HCT116 (cell line): ENCODE measurements around the gene C1orf50. TPM values are rescaled to one million over a fixed set of nuclear protein-coding genes. Genes with fewer than 3 reads are reported as not detected.

Experiments used
- ATAC-seq: fragments of 200-7000 bp; cut with Tn5 transposase; 2 replicates; pipeline ENCODE4 v1.9.1; 2020; ENCODE audit warnings: mild to moderate bottlenecking, moderate library complexity
- BruUV-seq: library from RNA; stranded (reverse); fragments of 400-500 nt; replicated peaks from 2 replicates; lab custom pipeline; 2021; lab: Mats Ljungman, UMichigan
- CTCF ChIA-PET: fragments of 300-600 bp; sonication (Branson Sonifier 250); formaldehyde crosslinking; loops from one replicate; lab custom pipeline; 2021; ENCODE audit warnings: antibody characterized with exemption; lab: Charles Lee
- POLR2A ChIA-PET: fragments of 300-600, 350-600 bp; sonication (Branson Sonifier 250); formaldehyde crosslinking; loops from one replicate; lab custom pipeline; 2021; ENCODE audit warnings: antibody characterized with exemption; lab: Charles Lee
- RAD21 ChIA-PET, 2 experiments: fragments of 300-600 bp; sonication (Branson Sonifier 250); formaldehyde crosslinking; loops; one replicate each; lab custom pipeline; 2023; ENCODE audit warnings: low total read pairs in 2 of 2; ENCODE audit not compliant: uncharacterized antibody in 2 of 2, unreplicated experiment in 2 of 2, low non-redundant PET in 1 of 2; lab: Charles Lee
- DNase-seq: peaks from one replicate; pipeline ENCODE4 v3.0.0-alpha.2; 2010; ENCODE audit warnings: low read depth, low spot score
- H2AFZ ChIP-seq: fragments of 200-600 bp; shearing (Covaris generic), sonication (generic); 2 replicates; pipeline ENCODE4 v1.6.1; 2017; ENCODE audit warnings: low read depth, mixed run types, mixed read lengths, antibody characterized with exemption, low read length; ENCODE audit not compliant: poor library complexity, severe bottlenecking
- H3K27ac ChIP-seq: 2 replicates; pipeline ENCODE4 v1.5.1; 2012; ENCODE audit warnings: low read depth, low read length
- H3K27me3 ChIP-seq: fragments of 200-600 bp; sonication (generic); 2 replicates; pipeline ENCODE4 v1.6.1; 2016; ENCODE audit warnings: mixed run types, low read length, mixed read lengths; ENCODE audit not compliant: insufficient read depth
- H3K36me3 ChIP-seq, 2 experiments: fragments of 200-500 bp in 1 of 2; fragments of 200-600 bp in 1 of 2; sonication (Bioruptor generic) in 1 of 2; sonication (generic) in 1 of 2; 2 replicates each; pipeline versions ENCODE4 v1.5.1 to v1.6.1; 2014 to 2016; ENCODE audit warnings: low read length in 2 of 2, inconsistent platforms in 1 of 2, mixed read lengths in 1 of 2, mixed run types in 1 of 2; ENCODE audit not compliant: insufficient read depth in 2 of 2, control insufficient read depth in 1 of 2
- H3K4me1 ChIP-seq, 2 experiments: fragments of 200-600 bp in 1 of 2; sonication (generic) in 1 of 2; 2 replicates each; pipeline versions ENCODE4 v1.5.1 to v1.6.1; 2012 to 2017; ENCODE audit warnings: low read length in 2 of 2, inconsistent platforms in 1 of 2, mild to moderate bottlenecking in 1 of 2, mixed read lengths in 1 of 2, mixed run types in 1 of 2, moderate library complexity in 1 of 2; ENCODE audit not compliant: insufficient read depth in 2 of 2, control insufficient read depth in 1 of 2
- H3K4me2 ChIP-seq: fragments of 200-600 bp; sonication (generic); 2 replicates; pipeline ENCODE4 v1.6.1; 2017; ENCODE audit warnings: mixed run types, low read length, mixed read lengths
- H3K4me3 ChIP-seq, 2 experiments: fragments of 200-600 bp in 1 of 2; sonication (generic) in 1 of 2; replicated peaks in 1 of 2; 2 replicates each; pipeline ENCODE4 v1.5.1; 2011 to 2016; ENCODE audit warnings: low read length in 2 of 2, control low read depth in 1 of 2, low read depth in 1 of 2, mild to moderate bottlenecking in 1 of 2, mixed read lengths in 1 of 2, mixed run types in 1 of 2
- H3K79me2 ChIP-seq: fragments of 200-600 bp; sonication (generic); 2 replicates; pipeline ENCODE4 v1.6.1; 2017; ENCODE audit warnings: mild to moderate bottlenecking, mixed run types, low read length, moderate library complexity, mixed read lengths; ENCODE audit not compliant: insufficient read depth
- H3K9ac ChIP-seq: fragments of 200-600 bp; sonication (generic); 2 replicates; pipeline ENCODE4 v1.6.1; 2016; ENCODE audit warnings: low read length, mixed read lengths
- H3K9me2 ChIP-seq: fragments of 200-600 bp; sonication (generic), shearing (Covaris generic); 2 replicates; pipeline ENCODE4 v1.6.1; 2017; ENCODE audit warnings: mixed run types, mild to moderate bottlenecking, moderate library complexity; ENCODE audit not compliant: insufficient read depth
- H3K9me3 ChIP-seq, 2 experiments: fragments of 200-500 bp in 1 of 2; fragments of 200-600 bp in 1 of 2; sonication (Bioruptor generic) in 1 of 2; sonication (generic) in 1 of 2; 2 replicates each; pipeline ENCODE4 v1.6.1; 2014 to 2017; ENCODE audit warnings: low read length in 2 of 2, mixed read lengths in 2 of 2, inconsistent platforms in 1 of 2, low read depth in 1 of 2, mild to moderate bottlenecking in 1 of 2, mixed run types in 1 of 2, moderate library complexity in 1 of 2; ENCODE audit not compliant: control insufficient read depth in 1 of 2, insufficient read depth in 1 of 2
- H4K20me1 ChIP-seq: fragments of 200-600 bp; sonication (generic), shearing (Covaris generic); 2 replicates; pipeline ENCODE4 v1.6.1; 2017; ENCODE audit warnings: mixed run types, mild to moderate bottlenecking, moderate library complexity; ENCODE audit not compliant: insufficient read depth
- CTCF ChIP-seq, 3 experiments: fragments of 200-600 bp in 1 of 3; sonication (generic) in 1 of 3; IDR thresholded peaks in 2 of 3; conservative IDR thresholded peaks in 1 of 3; 2 replicates each; pipeline ENCODE4 v1.5.1; 2012 to 2017; ENCODE audit warnings: low read depth in 2 of 3, low read length in 2 of 3, antibody characterized with exemption in 1 of 3, borderline replicate concordance in 1 of 3, control low read depth in 1 of 3, mild to moderate bottlenecking in 1 of 3, mixed read lengths in 1 of 3, mixed run types in 1 of 3, moderate library complexity in 1 of 3; ENCODE audit not compliant: insufficient read depth in 1 of 3
- FOSL1 ChIP-seq: IDR thresholded peaks from 2 replicates; pipeline ENCODE4 v1.6.1; 2012; ENCODE audit warnings: low read depth
- REST ChIP-seq: IDR thresholded peaks from 2 replicates; pipeline ENCODE4 v1.6.1; 2012; ENCODE audit warnings: low read depth
- intact Hi-C: fragments of 100-400 bp; cut with micrococcal nuclease; formaldehyde crosslinking; loops from 2 replicates; pipeline ENCODE4 v1.10.0; 2022
- total RNA-seq: library from RNA; stranded (reverse); gene quantifications from one replicate; pipeline ENCODE4 v1.2.1, GENCODE V29; 2021; ENCODE audit not compliant: unreplicated experiment

Gene C1orf50
- total RNA-seq, 1 experiment from 2014 or later, result 5.8 TPM

- no peak overlapping the region for H2AFZ ChIP-seq
- DNase-seq, result no peak
- BruUV-seq, result no TSS peak
- no peaks in the 10 kb centered on the region for H3K9me2 ChIP-seq
- POLR2A ChIA-PET, result no interaction called here
- no peaks in the 10 kb centered on the region; the same call in 1 of the 2 replicates for H4K20me1 ChIP-seq
- CTCF ChIA-PET, result no interaction called here
- RAD21 ChIA-PET, result no interaction called here
- no peaks in the 10 kb centered on the region for H3K27me3 ChIP-seq
- peaks cover 10% of the 10 kb centered on the region for H3K79me2 ChIP-seq
- H3K36me3 ChIP-seq, result peaks cover 0 to 7% of the 10 kb centered on the region in 2 experiments; a peak in 2 of 4 replicates
- no peaks in the 10 kb centered on the region for H3K9me3 ChIP-seq
- H3K4me2 ChIP-seq, result no peak overlapping the region
- H3K4me3 ChIP-seq, result no peak overlapping the region
- no peak for ATAC-seq
- peaks cover 5 to 16% of the 10 kb centered on the region in 2 experiments; a peak in 3 of 4 replicates for H3K4me1 ChIP-seq
- intact Hi-C loops, result loop anchor here (10.0 kb wide), 1 partner anchor 1417 kb away; no protein-coding TSS in a partner anchor
- TF ChIP-seq CTCF (IDR thresholded peaks at IDR 0.05 in 2 of 3, conservative IDR thresholded peaks at IDR 0.05 in 1 of 3; ENCODE audit: borderline replicate concordance in 1 of 3, insufficient read depth in 1 of 3, low read depth in 2 of 3, low read length in 2 of 3) (no peak), REST (no peak), FOSL1 (no peak)
- H3K9ac ChIP-seq, result no peak overlapping the region
- no peak overlapping the region for H3K27ac ChIP-seq
These were observed 5.5 kb upstream of the C1orf50 start for GRCh38 chr1:42761567-42761966.
